ENCODE results near the gene MDN1.

MDN1 gene

DNA sequence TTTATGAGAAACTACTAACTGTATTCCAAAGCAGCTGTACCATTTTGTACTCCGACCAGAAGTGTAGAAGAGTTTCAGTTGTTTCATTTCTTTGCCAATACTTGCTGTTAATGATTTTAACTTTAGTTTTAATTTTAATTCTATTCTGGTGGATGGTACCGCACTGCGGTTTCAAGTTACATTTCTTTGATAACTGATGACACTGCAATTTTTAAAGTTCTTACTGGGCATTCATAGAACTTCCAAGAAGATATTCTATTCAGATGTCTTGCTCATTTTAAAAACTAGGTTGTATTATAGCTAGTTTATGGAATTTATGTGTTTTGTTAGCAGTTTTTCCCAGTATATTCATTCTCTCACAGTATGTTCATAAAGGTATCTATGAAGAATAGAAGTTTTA, 117.2 kb downstream of the MDN1 start:
- DNase-seq (ENCODE audit: low read depth in 2 of 2) = no peak

DNA sequence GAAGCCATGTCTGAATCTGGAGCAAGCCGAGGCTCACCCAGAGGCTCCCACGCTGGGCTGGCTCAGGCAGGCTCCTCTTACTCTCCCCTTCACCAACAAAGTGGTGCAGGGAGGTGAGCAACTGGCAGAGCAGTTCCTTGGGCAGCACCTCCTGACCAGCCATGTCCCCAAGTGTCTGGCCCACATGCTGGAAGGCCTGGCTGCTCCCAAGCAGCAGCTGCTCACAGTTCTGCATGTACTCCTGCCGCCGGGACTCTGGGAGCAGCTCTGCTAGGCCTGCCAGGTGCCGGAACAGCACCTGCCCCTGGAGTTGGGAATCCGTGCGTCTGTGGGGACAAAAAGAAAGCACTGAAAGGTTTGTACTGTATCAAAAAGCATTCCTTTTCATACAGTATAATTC, 123.9 kb downstream of the MDN1 start:
- no peak for DNase-seq (ENCODE audit: low read depth in 2 of 2)

DNA sequence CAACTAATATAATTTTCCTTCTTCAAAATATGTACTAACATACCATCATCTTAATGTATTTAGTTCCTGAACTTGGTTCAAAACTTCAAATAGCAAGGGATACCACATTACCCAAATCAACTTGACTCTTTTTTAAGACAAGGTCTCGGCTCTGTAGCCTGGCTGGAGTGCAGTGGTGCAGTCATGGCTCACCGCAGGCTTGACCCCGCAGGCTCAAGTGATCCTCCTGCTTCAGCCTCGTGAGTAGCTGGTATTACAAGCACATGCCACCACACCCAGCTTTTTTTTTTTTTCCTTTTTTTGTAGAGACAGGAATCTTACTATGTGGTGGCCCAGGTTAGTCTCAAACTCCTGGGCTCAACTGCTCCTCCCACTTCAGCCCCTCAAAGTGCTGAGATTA, 125.2 kb downstream of the MDN1 start:
- DNase-seq (ENCODE audit: low read depth in 2 of 2) = no peak

DNA sequence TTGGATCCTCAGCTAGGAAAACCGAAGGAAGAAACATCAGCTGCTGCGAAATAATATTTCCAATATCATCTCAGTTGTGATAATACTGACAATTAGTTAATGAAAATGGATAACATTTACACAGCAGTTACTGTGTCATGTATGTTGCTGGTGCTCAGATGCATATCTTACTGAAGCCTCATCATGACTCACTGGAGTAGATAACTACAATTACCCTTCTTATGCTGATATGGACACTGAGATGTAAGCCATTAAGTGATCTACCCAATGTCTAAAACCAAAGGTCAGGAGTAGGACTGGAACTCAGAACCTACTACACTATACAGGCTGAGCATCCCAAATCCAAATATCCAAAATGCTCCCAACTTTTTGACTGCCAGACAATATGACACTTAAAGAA, 126.4 kb downstream of the MDN1 start:
- no peak for DNase-seq (ENCODE audit: low read depth in 2 of 2)

DNA sequence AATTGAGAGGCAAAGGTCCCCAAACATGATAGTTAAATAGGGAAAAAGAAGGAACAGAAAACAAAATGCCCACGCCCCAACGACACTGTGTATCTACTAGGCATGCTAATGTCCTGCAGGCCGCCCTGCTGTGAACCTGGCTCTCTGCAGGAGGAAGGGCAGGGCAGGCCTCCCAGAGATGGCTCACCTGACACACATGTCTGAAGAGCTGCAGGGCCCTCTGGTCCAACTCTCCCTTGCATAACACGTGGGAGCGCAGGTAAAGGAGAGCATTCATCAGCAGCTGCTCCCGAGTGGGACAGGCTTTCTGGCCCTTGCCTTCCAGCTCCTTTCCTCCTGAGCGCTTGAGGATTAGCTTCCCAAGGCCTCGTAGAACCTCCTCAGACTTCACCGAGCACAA, 127.3 kb downstream of the MDN1 start:
- DNase-seq (ENCODE audit: low read depth in 2 of 2) = no peak

DNA sequence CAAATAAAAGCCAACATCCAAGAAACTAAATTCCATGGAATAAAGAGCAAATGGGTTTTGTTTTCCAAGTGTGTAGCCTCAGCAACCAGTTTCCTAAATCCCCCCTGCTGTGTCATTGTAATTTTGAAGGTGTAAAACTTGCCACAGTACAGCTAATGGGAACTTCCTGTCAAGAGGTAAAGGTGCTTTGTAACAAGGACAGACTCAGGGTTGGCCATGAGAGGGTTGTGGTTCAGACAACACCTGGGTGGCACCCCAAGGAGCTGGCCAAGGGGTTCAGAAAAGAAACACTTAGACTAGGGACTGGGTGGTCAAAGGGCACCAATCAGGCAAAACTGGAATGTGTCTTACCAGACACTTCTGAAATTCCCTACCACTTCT, 128.7 kb downstream of the MDN1 start:
- DNase-seq (ENCODE audit: low read depth in 2 of 2) = no peak

DNA sequence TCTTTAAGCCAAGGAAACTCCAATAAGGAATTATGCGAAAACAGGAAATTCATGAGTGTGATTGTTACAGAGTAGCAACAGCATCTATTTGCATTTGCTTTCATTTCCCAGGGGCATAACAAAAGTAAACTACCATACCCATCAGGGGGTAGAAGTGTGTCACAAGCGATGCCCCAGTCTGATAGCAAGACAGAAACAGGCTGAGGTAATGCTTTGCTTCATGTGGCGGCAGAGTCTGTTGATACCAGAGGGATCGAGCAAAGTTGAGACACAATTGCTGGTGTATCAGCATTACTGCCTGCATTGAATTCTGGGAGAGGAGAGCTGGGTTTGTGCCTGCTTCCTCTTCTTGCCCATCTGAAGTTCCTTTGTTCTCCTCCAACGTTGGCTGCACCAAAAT, 129.9 kb downstream of the MDN1 start:
- DNase-seq (ENCODE audit: low read depth in 2 of 2) = no peak

DNA sequence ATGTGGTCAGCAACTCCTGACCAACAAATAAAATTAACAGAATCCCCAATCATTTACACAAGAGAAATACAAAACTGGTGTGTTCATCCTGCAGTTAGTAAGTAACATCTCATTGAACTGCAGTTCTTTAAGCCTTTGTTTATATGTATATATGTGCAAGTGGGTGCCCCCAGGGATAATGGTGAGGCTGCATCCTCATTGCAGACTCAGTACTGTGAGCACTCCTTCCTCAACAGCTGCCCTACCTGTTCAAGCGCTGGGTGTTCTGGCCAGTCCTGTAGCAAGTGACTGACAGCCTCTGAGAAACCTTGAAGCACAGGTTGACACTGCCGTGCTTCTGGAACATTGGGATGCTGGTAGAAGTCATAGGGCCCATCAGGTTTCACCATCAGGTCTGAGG, 131.3 kb downstream of the MDN1 start:
- no peak for DNase-seq (ENCODE audit: low read depth in 2 of 2)

DNA sequence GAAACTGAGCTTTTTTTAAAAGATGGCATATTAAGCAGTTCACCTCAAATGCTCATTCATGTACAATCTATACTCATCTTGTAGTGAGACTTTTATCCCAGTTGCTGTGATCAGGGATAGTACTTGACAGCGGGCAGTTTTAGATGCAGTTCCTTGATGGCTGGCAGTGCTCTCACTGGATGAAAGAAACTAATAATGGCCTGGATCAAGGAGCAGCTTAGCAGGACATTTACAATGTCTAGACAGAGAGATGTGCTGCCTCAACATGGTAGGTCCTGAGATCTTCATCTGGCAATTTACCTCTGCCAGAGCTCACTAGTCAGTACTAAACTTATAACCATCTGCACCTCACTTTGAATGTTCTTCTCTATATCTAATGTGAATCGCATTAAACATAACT, 134.3 kb downstream of the MDN1 start:
- no peak for DNase-seq (ENCODE audit: low read depth in 2 of 2)

DNA sequence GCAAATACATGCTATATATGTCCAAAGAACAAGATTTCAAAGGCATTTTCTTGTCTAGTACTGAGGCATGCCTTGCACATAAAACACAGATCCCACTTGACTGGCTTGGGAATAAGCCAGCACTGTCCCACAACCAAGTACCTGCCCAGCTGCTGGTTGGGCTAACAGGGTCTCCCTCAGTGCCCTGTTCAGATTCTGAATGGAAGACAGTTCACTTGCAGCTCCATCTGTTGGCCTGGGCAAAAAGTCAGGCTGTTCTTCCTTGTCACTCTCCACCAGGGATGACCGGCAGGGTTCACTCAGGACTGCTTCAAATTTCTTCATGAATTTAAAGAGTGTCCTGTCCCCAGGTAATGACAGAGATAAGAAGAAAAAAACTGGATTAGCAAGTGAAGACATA, 136.6 kb downstream of the MDN1 start:
- DNase-seq (ENCODE audit: low read depth in 2 of 2) = no peak

DNA sequence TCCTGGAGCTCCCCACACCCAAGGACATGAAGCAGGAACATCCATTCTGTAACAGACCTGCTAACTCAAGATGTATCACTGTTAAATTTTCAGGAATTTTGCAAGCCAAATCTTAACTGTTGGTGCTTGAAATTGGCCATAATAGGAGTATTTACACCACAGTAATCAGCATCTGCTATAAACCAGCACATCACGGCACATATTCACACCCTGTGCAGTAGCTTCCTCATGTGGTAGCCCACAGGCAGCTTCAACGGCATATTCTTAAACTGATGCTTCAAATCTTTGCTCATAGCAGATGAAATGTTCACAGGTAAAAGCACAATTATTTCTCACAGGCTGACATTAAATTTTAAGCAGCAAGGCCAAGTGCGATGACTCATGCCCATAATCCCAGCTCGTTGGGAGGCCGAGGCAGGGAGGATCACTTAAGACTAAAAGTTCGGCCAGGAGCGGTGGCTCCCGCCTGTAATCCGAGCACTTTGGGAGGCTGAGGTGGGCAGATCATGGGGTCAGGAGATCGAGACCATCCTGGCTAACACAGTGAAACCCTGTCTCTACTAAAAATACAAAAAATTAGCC, 137.5 kb downstream of the MDN1 start:
- no peak for DNase-seq (ENCODE audit: low read depth in 2 of 2)

DNA sequence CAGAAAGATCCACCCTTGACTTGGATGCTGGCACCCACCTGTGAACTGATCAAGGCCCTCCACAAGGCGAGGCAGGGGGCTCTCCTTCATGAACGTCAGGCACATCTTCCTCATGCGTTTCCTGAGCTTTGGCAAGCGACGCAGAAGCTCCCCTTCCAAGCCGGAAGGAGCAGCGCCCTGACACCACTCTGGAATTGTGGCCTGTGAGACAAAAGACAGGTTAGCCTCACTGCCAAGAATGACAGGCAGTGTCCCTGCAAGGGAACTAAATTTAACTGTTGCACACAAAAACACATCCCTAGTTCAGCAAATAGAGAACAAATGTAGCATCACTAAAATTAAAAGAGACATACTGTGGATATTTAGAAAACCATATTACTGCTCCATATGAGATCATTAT, 139.0 kb downstream of the MDN1 start:
- DNase-seq (ENCODE audit: low read depth in 2 of 2) = no peak

DNA sequence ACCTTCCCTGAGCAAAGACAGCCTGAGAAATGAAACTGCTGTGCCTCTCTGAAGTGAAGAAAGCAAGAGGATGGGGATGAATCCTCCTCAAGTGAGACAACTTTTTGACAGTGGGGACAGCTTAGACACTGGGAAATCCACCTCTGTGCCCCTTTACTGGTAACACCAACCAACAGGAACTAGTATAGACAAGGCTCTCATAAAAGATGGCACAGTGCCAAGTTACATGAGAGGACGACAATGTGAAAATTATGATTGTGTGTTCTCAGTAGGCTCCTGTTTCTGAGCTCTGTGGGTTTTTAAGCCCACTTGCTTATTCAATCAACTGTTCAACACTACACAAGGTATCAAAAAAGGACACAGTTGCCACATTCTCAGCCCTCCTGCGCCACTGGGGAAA, 139.4 kb downstream of the MDN1 start:
- no peak for DNase-seq (ENCODE audit: low read depth in 2 of 2)

DNA sequence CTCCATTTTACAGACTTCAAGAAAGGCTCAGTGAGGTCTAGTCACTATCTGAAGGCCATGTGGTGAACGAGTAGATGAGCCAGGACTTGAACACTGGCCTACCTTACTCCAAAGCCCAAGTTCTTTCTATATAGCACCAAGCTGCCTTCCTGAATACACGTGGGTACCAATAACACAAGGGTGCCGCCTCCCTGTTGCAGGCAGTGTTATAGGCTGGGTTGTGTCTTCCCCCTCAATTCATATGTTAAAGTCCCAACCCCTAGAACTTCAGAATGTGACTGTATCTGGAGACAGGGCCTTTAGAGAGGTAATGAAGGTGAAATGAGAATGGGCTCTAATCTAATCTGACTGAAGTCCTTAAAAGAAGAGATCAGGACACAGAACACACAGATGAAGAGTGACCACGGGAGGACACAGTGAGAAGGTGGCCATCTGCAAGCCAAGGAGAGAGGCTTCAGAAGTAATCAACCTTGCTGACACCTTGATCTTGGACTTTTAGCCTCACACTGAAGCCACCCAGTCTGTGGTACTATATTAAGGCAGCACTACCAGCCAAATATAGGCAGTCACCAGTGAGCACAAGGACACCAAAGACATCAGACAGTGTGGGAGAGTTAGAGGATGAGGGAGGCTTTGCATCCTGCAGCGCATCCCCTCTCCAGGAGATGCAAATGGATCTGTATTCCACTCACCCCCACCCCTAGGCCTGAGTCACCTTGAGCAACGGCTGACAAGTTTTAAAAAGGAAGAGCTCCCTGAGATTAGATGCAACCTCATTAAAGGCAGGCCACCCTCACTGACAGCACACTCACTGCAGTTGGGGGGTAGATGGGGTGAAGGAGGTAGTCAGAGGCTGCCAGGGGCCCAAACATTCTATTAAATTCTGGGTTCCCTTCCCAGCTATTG, 140.1 kb downstream of the MDN1 start:
- no peak for DNase-seq (ENCODE audit: low read depth in 2 of 2)

DNA sequence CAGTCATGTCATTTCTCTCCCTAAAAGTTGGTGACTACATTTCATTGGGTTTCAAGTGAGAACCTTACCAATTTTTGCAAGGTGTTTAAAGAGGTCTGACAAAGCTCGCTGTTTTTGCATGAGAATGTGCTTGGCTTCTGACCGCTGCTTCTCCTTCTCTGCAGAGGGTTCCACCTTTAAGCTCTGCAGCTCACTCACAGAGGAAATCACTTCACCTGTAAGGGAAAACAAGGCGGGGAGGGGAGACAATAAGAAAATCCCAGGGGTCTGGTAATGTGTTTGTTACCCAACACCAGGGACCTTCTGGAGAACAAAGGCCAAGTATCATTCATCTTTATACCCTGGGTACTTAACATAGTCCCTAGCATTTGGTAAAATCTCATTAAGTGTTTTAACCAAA, 141.1 kb downstream of the MDN1 start:
- no peak for DNase-seq (ENCODE audit: low read depth in 2 of 2)

DNA sequence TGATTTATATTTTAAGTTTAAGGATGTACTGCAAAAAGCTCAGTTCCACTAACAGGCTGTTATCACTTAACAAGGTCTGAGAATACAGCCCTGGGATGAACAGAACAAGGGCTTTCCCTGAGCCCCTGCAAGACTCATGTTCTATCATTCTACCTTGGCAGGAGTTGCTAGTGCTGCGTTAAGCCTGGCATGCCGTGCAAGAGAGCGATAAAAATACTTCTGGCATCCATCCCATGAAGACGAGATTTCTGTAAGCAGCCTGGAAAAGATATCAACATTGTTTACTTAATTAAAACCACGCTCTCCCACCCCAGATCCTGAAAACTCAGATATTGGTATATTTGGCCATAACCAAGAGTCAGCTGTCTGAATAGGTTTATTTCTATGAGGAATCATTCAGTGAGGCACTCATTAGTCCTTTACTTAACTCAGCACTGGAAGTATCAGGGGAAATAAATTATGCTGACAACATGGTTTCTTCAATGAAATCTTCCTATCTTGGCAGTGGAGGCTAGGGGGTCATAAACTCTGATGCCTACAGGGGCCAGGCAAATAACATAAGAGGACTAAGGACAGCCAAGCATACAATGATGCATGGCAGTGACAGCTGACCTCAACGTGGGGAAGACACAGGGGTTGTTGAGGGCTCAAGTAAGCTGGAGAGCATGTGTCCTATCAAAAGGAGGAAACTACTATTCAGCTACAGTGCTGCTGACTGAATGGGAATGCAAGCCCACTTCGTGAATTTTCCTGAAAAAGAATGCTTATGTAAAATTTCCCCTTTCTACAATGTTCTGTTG, 143.4 kb downstream of the MDN1 start:
- no peak for DNase-seq (ENCODE audit: low read depth in 2 of 2)

DNA sequence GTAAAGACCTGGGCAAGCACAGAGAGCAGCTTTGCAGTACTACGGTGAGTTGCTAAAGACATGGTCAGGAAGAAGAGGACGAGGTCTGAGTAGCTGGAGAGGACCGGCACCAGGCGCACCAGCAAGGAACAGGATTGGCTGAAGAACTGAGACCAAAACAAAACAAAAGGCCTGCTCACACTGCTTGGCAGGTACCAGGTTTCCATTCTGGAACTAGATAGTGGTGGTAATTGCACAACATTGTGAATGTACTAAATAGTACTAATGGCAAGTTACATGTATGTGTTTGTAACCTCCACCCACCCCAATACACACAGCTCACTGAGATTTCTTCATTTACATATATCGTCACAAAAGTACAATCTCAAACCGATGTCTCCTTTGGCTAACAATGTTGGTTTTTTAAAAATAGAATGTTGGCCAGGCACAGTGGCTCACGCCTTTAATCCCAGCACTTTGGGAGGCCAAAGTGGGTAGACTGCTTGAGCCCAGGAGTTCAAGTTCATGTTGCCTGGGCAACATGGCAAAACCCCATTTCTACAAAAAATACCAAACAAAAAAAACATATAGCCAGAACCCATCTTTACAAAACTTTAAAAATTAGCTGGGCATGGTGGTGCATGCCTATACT, 148.5 kb downstream of the MDN1 start:
- no peak for DNase-seq (ENCODE audit: low read depth in 2 of 2)

DNA sequence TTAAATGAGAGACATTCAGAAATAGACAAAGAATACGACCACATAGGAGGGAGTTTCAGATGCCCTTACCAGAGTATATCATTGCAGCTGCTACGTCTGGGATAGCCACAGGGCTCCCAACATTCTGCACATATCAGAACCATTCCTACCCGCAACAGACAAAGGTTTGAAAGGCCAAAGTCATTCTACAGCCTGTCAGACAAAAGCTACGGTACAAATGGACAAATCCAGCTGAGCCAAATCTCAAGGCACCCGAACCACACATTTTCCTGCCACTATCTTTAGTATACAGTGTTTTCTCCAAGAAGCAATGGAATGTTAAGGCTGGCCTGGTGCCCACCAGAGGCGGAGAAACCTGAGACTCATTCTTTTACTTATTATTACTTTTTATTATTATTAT, 150.6 kb downstream of the MDN1 start:
- DNase-seq (ENCODE audit: low read depth in 2 of 2) = no peak

DNA sequence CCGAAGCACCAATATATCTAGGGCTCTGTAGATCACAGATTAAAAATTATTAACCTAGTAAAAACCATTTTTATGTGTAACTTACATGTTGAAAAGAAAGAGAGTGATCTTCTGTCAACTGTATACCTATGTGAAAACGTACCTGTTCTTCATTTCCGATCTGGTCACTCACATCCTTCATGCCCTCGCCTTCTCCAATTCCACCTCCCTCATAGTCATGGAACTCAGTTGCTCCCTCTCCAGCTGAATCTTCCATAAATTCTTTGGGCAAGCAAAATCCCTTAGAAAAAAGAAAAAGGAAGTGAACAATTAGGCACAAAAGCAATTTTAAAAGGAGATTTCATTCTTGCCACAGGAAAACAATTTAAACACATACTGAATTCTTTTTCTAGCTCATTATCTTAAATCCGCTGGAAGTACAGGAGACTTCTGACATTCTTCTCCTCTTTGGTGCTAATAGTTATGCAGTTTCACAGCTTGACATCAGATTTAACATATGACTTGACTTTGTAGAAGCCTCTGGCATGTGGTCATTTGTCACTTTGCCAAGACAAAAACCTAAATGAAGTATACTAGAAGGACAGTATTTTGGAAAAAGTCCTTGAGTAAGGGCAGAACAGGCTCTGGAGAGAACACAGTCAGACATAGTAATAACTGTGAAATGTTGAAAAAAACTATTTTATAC, 151.6 kb downstream of the MDN1 start:
- no peak for DNase-seq (ENCODE audit: low read depth in 2 of 2)

DNA sequence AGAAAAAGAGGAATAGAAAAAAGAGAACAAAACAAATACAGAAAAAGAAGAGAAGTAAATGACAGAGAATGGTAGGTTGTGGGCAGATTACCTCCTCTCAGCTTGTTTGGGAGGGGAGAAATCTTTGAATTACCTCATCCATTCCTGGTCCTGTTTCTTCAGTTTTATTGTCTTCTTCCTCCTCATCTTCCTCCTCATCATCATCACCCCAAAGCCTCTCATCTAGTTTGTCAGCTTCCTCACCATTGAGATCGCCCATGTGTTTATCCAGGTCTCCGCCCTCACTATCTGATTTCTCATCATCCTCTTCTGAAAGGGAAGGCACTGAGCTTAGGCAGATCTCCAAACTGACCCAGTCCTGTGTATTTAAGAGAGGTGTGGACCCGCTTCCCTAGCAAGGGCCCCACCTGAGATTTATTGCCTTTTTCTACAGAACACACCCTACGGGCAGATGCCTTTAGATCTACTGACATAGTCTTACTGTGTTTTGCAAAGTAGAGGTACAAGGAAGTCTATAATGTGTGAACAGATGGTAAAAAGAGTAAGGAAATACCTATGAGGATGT, 156.9 kb downstream of the MDN1 start:
- no peak for DNase-seq (ENCODE audit: low read depth in 2 of 2)

DNA sequence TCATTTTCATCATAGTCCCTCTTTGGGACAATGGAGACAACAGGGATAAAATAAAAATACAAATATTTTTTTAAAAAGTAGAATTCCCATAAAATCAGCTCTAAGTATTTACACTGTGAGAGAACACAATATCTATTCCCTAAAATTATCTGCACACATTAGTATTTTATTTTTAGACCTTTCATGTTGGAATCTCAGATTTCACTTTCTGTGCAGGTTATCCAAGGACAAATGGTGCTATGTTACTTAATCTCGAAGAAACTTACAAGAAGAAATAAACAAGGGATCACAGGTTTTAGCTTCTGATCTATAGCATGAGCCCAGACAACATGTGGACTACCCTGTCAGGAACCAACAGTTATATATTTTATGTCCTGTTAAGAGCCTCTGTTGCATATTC, 158.0 kb downstream of the MDN1 start:
- DNase-seq (ENCODE audit: low read depth in 2 of 2) = no peak

Data from stimulated activated CD8-positive, alpha-beta memory T cell treated with anti-CD3 and anti-CD28 coated beads, Interleukin-15, amount 100 ng/mL, for 48 hours (primary cell).